ENCODE measurements around the gene RPS6KA2. TPM values are rescaled to one million over a fixed set of nuclear protein-coding genes. Genes with fewer than 3 reads are reported as not detected.

Gene RPS6KA2
- total RNA-seq, 1 experiment from 2014 or later = 12.3 TPM

DNA sequence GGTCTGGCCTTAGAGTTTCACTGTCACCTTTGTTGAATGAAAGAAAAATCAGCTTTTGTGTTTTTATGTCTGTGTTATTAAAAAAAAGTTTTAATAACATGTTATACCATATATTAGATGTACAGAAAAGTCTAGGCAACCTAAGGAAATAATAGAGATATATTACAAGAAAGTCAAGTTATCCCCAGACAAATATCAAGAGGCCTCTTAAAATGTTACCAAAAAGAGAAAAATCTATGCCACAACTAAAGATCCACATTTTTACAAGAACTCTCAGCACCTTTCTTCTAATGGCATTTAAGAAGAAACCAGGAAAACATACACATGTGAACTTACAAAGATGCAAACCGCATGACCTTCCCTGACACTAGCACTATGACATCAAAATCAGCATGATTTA lies 67.4 kb downstream of the RPS6KA2 start:
- no peak overlapping the region for H3K14ac ChIP-seq (ENCODE audit: insufficient read depth, low read length)
- no peaks in the 10 kb centered on the region for H3K79me1 ChIP-seq (ENCODE audit: insufficient read depth, low read depth, low read length, poor library complexity, severe bottlenecking)
- Mint-ChIP-seq H3K4me3 (no peak overlapping the region), H3K36me3 (ENCODE audit: insufficient read depth in 1 of 3, low read depth in 3 of 3) (no peaks in the 10 kb centered on the region; a peak in 1 of 7 replicates), H3K9me3 (no peaks in the 10 kb centered on the region; a peak in 1 of 5 replicates), H3K27me3 (ENCODE audit: low read depth) (no peaks in the 10 kb centered on the region), H3K4me1 (peaks cover 29 to 36% of the 10 kb centered on the region in 2 experiments), H3K27ac (no peak overlapping the region)
- TF ChIP-seq CTCF (conservative IDR thresholded peaks at IDR 0.05) = no peak
- no peak overlapping the region for H2AK5ac ChIP-seq (ENCODE audit: insufficient read length, low read length)
- no peak overlapping the region for H4K8ac ChIP-seq (replicated peaks; ENCODE audit: insufficient read length, low read depth, low read length)
- no peak overlapping the region for H4K91ac ChIP-seq (ENCODE audit: insufficient read length, low read depth, low read length)
- H3K27ac ChIP-seq (ENCODE audit: insufficient read length, low read depth, low read length) = no peak overlapping the region
- H3K9ac ChIP-seq (ENCODE audit: extremely low read depth, insufficient read length, low read length) = no peak overlapping the region
- no peaks in the 10 kb centered on the region for H3K23me2 ChIP-seq (ENCODE audit: insufficient read length, low read depth, low read length, poor library complexity, severe bottlenecking)
- H3K79me2 ChIP-seq (ENCODE audit: insufficient read depth, low read length) = peaks cover 4% of the 10 kb centered on the region; the same call in 1 of the 2 replicates
- no peak overlapping the region for H2BK12ac ChIP-seq (ENCODE audit: insufficient read length, low read depth, low read length)
- H3K27me3 ChIP-seq (ENCODE audit: insufficient read depth, low read length) = no peaks in the 10 kb centered on the region
- H2AFZ ChIP-seq (ENCODE audit: low read length) = no peak overlapping the region
- no peaks in the 10 kb centered on the region for H3K9me3 ChIP-seq (ENCODE audit: control insufficient read depth, low read depth, low read length)
- no peak overlapping the region for H4K5ac ChIP-seq (ENCODE audit: insufficient read length, low read depth, low read length)
- no peak overlapping the region for H3K4ac ChIP-seq (ENCODE audit: low read depth, low read length)
- peaks cover 9% of the 10 kb centered on the region; the same call in 1 of the 2 replicates for H3K4me1 ChIP-seq (ENCODE audit: insufficient read depth, low read length)
- no peak overlapping the region for H2BK120ac ChIP-seq (ENCODE audit: low read depth, low read length, poor library complexity, severe bottlenecking)
- no CpG with 5 or more reads among the region's 1 CpG for WGBS (ENCODE audit: extremely low coverage, insufficient read length, low lambda C conversion rate)
- H2BK5ac ChIP-seq (ENCODE audit: insufficient read length, low read length) = no peak overlapping the region
- no peak overlapping the region for H2BK20ac ChIP-seq (ENCODE audit: low read depth, low read length, poor library complexity, severe bottlenecking)
- no peak overlapping the region for H3T11ph ChIP-seq (ENCODE audit: low read length)
- H3K23ac ChIP-seq (ENCODE audit: insufficient read length, low read depth, low read length) = no peak overlapping the region
- no peak overlapping the region for H3K56ac ChIP-seq (ENCODE audit: insufficient read length, low read depth, low read length)
- H4K20me1 ChIP-seq (ENCODE audit: control insufficient read depth, insufficient read depth, insufficient read length) = no peaks in the 10 kb centered on the region
- no peak overlapping the region for H2BK15ac ChIP-seq (ENCODE audit: low read depth, low read length)
- no peak for DNase-seq
- no peak overlapping the region for H3K18ac ChIP-seq (ENCODE audit: insufficient read length, low read depth, low read length)
- H3K4me2 ChIP-seq (ENCODE audit: insufficient read depth, insufficient read length, low read length) = no peak overlapping the region
